OCI-LY3 (cell line): ENCODE data around the gene ABCC10.

Source experiments
- H2AFZ ChIP-seq: fragments of 200-600, 300-600 bp; shearing (Covaris generic); 2 replicates; pipeline ENCODE4 v1.6.0; 2014; ENCODE audit warnings: antibody characterized with exemption, low read depth, low read length
- H3K27ac ChIP-seq: fragments of 200-600, 300-600 bp; sonication (generic); 2 replicates; pipeline ENCODE4 v1.5.1; 2014; ENCODE audit warnings: mild to moderate bottlenecking, low read length, moderate library complexity, mixed read lengths
- H3K27me3 ChIP-seq: fragments of 200-600, 300-600 bp; sonication (generic); 2 replicates; pipeline ENCODE4 v1.6.1; 2014; ENCODE audit warnings: low read depth, low read length, mixed read lengths
- H3K36me3 ChIP-seq: fragments of 200-600, 300-600 bp; sonication (generic); replicated peaks from 2 replicates; pipeline ENCODE3; 2014; ENCODE audit warnings: low read depth, low read length, mixed read lengths
- H3K4me1 ChIP-seq: fragments of 300-600, 200-600 bp; sonication (generic); 2 replicates; pipeline ENCODE4 v1.6.1; 2014; ENCODE audit warnings: low read length, mixed read lengths
- H3K4me2 ChIP-seq: fragments of 200-600, 300-600 bp; sonication (generic); 2 replicates; pipeline ENCODE4 v1.6.1; 2014; ENCODE audit warnings: low read length, mixed read lengths
- H3K4me3 ChIP-seq: fragments of 300-600, 200-600 bp; sonication (generic); 2 replicates; pipeline ENCODE4 v1.5.1; 2014; ENCODE audit warnings: antibody characterized with exemption, mild to moderate bottlenecking, low read length, moderate library complexity
- H3K79me2 ChIP-seq: fragments of 300-600, 200-600 bp; shearing (Covaris generic); 2 replicates; pipeline ENCODE4 v1.6.1; 2014; ENCODE audit warnings: mild to moderate bottlenecking, low read length, mixed read lengths
- H3K9ac ChIP-seq: fragments of 300-600, 200-600 bp; shearing (Covaris generic); 2 replicates; pipeline ENCODE4 v1.6.0; 2014; ENCODE audit warnings: mild to moderate bottlenecking, low read length, moderate library complexity
- H3K9me3 ChIP-seq: fragments of 200-600, 300-600 bp; shearing (Covaris generic); 2 replicates; pipeline ENCODE4 v1.6.1; 2014; ENCODE audit warnings: low read length, mixed read lengths; ENCODE audit not compliant: insufficient read depth
- H4K20me1 ChIP-seq: fragments of 200-600, 300-600 bp; sonication (generic); 2 replicates; pipeline ENCODE4 v1.6.1; 2016; ENCODE audit warnings: low read length, mixed read lengths; ENCODE audit not compliant: insufficient read depth
- EZH2phosphoT487 ChIP-seq: fragments of 200-600 bp; shearing (Covaris generic); IDR thresholded peaks from 2 replicates; pipeline ENCODE4 v1.6.1; 2018; ENCODE audit warnings: antibody characterized with exemption, mixed run types, low read depth
- TF ChIP-seq, protein P1 (sequence below): fragments of 200-600, 300-600 bp; sonication (generic); IDR thresholded peaks from 2 replicates; pipeline ENCODE4 v1.5.1; 2014; ENCODE audit warnings: antibody characterized with exemption, low read length, low read depth

Gene ABCC10

DNA sequence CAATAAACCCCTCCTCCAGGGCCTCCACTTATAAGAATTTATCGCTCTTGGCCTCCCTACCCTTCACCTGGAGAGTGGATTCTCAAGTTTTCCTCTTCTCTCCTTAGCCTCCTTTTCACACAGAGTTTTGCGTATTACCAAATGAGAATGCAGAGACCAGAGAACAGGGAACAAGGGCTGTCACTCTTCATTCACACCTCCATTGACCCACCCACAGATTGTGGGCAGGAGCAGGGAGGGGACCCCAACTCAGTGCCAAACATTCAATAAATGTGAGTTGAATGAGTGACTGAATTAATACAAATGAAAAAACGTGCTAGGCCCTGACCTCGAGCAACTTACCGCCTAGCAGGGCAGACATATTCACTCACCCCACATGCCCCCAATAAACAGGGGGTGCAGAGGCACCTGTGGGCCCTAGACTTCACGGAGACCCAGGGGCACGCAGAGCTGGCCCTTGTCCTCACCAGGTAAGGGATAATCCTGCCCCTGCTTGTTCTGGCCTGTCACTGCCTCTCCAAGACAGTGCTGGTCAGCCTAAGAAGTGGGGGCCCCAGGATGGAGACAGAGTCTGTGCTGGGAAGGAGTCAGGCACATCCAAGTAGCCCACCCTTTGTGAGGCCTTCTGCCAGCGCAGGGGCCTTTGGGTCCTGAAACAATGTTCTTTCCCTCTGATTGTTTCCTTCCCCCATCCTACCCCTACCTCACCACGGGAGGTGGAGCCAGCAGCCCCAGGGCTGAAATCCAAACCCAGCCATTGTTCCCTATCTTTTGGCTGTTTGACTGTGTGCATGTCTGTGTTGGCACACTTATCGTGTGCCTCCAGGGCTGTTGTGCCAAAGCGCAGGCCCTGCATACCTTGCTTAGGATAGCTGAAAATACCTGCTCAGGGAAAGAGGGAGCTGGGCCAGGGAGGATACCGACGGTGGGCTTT, 41.7 kb downstream of the ABCC10 start:
- Histone ChIP-seq H4K20me1 (no peaks in the 10 kb centered on the region), H3K4me3 (no peak overlapping the region), H3K79me2 (no peaks in the 10 kb centered on the region), H3K27me3 (peaks cover 4% of the 10 kb centered on the region), H3K4me2 (no peak overlapping the region), H3K27ac (no peak overlapping the region), H3K9me3 (no peaks in the 10 kb centered on the region), H2AFZ (no peak overlapping the region), H3K4me1 (no peaks in the 10 kb centered on the region), H3K9ac (no peak overlapping the region), H3K36me3 (no peaks in the 10 kb centered on the region)
- TF ChIP-seq, protein P1, sequence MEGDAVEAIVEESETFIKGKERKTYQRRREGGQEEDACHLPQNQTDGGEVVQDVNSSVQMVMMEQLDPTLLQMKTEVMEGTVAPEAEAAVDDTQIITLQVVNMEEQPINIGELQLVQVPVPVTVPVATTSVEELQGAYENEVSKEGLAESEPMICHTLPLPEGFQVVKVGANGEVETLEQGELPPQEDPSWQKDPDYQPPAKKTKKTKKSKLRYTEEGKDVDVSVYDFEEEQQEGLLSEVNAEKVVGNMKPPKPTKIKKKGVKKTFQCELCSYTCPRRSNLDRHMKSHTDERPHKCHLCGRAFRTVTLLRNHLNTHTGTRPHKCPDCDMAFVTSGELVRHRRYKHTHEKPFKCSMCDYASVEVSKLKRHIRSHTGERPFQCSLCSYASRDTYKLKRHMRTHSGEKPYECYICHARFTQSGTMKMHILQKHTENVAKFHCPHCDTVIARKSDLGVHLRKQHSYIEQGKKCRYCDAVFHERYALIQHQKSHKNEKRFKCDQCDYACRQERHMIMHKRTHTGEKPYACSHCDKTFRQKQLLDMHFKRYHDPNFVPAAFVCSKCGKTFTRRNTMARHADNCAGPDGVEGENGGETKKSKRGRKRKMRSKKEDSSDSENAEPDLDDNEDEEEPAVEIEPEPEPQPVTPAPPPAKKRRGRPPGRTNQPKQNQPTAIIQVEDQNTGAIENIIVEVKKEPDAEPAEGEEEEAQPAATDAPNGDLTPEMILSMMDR, result no peak
- TF ChIP-seq EZH2phosphoT487, result no peak

DNA sequence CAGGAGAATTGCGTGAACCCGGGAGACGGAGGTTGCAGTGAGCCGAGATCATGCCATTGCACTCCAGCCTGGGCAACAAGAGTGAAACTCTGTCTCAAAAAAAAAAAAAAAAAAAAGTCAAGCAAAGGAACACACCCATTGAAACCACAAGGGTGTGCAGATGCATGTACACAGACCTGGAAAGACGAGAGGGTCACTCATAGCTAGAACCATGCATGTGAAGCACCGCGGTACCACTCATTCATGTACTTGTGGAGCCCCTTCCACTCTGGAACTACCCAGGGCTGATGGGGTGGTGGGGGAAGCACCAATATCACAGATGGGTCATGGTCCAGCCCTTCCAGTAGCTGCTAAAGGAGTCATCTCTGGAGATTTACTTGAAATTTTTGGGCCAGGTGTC, 42.6 kb downstream of the ABCC10 start:
- Histone ChIP-seq H4K20me1 (no peaks in the 10 kb centered on the region), H3K27ac (no peak overlapping the region), H2AFZ (no peak overlapping the region), H3K4me2 (no peak overlapping the region), H3K79me2 (no peaks in the 10 kb centered on the region), H3K9me3 (no peaks in the 10 kb centered on the region), H3K9ac (no peak overlapping the region), H3K36me3 (no peaks in the 10 kb centered on the region), H3K4me1 (no peaks in the 10 kb centered on the region), H3K27me3 (peaks cover 4% of the 10 kb centered on the region), H3K4me3 (no peak overlapping the region)
- TF ChIP-seq, protein P1, result no peak
- TF ChIP-seq EZH2phosphoT487, result no peak

DNA sequence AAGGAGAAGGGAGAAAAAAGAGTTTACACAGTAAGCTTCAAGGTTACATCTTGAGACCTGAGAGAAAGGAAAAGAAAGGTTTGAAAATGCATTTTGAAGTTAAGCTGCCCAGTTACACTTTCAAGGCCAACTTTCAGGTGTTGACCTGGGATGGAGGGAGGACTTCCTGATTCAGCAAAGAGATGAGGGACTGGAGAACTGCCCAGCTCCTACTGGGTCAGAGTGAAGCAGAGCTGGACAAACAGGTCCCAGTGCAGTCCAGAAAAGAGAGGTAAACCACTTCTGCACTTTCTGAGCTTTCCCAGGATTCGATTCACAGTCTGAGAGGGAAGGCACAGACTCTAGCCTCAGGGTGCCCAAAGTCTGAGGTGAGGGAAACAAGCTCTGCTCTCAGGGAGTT, 44.1 kb downstream of the ABCC10 start:
- H3K36me3 ChIP-seq, result no peaks in the 10 kb centered on the region
- TF ChIP-seq, protein P1, result no peak
- no peak for TF ChIP-seq EZH2phosphoT487
- no peaks in the 10 kb centered on the region for H3K4me1 ChIP-seq
- no peak overlapping the region for H3K4me2 ChIP-seq
- no peaks in the 10 kb centered on the region for H4K20me1 ChIP-seq
- no peak overlapping the region for H3K4me3 ChIP-seq
- H3K79me2 ChIP-seq, result no peaks in the 10 kb centered on the region
- H2AFZ ChIP-seq, result no peak overlapping the region
- no peak overlapping the region for H3K27ac ChIP-seq
- H3K9me3 ChIP-seq, result no peaks in the 10 kb centered on the region
- peaks cover 4% of the 10 kb centered on the region for H3K27me3 ChIP-seq
- H3K9ac ChIP-seq, result no peak overlapping the region

DNA sequence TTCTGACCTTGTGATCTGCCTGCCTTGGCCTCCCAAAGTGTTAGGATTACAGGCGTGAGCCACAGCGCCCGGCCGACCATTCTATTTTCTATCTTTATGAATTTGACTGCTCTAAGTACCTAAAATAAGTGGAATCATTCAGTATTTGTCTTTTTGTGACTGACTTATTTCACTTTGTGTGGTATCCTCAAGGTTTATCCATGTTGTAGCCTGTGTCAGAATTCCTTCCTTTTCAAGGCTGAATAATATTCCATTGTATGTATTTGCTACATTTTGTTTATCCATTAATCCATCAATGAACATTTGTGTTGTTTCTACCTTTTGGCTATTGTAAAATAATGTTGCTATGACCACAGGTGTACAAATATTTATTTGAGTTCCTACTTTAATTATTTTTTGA, 45.2 kb downstream of the ABCC10 start:
- H3K36me3 ChIP-seq, result no peaks in the 10 kb centered on the region
- no peak overlapping the region for H3K4me2 ChIP-seq
- H3K27ac ChIP-seq, result no peak overlapping the region
- H3K9ac ChIP-seq, result no peak overlapping the region
- peaks cover under 1% of the 10 kb centered on the region; the same call in 1 of the 2 replicates for H3K79me2 ChIP-seq
- TF ChIP-seq, protein P1, result no peak
- TF ChIP-seq EZH2phosphoT487, result no peak
- H4K20me1 ChIP-seq, result no peaks in the 10 kb centered on the region
- H3K4me1 ChIP-seq, result 0 out of 2 replicates have a peak, but pooled peaks cover 4% of the 10 kb centered on the region
- H3K27me3 ChIP-seq, result peaks cover 4% of the 10 kb centered on the region
- no peaks in the 10 kb centered on the region for H3K9me3 ChIP-seq
- no peak overlapping the region for H3K4me3 ChIP-seq
- H2AFZ ChIP-seq, result no peak overlapping the region
